ENCODE measurements around the gene PSORS1C1.
"Not testable (repeated sequence)": the region's sequence is repeated elsewhere in the genome, so short reads cannot be mapped to it uniquely, and the experiment has no call there.

Gene PSORS1C1

DNA sequence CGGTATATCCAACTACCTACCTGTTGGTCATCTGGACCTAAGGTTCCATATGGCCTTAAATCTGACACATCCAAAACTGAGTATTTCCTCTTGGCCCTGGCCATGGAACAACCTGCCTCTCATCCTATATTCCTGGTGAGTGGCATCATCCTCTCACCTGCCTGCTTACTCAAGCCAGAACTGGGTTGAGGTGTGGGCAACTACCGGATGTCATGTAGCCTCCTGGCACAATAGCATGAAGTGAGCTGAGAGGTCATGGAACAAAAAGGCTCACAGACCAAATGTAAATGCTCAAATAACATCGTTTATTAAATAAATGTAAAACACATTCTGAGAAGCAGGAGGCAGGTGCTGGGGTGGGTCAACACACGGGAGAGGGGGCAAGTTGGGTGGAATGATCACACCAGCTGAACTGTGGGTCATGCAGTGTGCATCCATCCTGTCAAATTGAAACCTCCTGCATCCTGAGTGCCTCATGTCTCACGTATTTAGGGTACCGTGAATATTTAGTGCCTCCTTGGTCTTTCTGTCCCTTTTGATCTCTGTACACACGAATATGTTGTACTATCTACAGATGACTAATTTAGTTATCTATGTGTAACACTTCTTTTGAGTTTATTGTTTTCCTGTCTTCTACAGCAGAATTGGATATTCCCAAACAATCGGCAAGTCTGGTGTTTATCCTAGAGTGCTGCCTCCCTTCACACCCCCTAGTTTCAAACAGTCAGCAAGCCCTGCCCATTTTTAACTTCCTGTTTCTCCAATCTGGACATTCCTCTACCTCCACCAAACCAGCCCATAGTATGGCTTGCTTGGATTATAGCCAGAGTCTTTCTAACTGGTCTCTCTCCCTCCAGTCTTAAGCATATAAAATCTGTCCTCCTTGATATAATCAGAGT lies 63.8 kb downstream of the PSORS1C1 start:
- peak; percentile 55 for DNase-seq (ENCODE audit: low spot score)

- peak; percentile 15 for DNase-seq (ENCODE audit: low spot score)
Measured at GRCh38 chr6:31179042-31179386, 64.4 kb downstream of the PSORS1C1 start.

DNA sequence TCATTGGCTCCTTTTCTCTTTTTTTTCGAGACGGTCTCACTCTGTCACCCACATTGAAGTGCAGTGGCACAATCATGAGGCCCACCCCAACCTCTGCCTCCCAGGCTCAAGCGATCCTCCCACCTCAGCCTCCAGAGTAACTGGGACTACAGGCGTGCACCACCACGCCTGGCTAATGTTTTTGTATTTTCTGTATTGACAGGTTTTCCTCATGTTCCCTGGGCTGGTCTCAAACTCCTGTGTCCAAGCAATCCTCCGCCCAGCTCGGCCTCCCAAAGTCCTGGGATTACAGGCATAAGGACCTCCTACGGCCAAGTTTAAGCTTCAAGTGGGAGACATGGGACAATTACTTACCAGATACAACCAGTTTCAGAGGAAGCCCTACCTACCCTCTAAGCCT lies 65.3 kb downstream of the PSORS1C1 start:
- DNase-seq (ENCODE audit: low spot score), result no peak

GRCh38 chr6:31180500-31180899 lies 65.9 kb downstream of the PSORS1C1 start:
- no peak for DNase-seq (ENCODE audit: low spot score)

- not testable (repeated sequence) for DNase-seq (ENCODE audit: low spot score)
Measured at GRCh38 chr6:31183287-31183686, 68.7 kb downstream of the PSORS1C1 start.

DNA sequence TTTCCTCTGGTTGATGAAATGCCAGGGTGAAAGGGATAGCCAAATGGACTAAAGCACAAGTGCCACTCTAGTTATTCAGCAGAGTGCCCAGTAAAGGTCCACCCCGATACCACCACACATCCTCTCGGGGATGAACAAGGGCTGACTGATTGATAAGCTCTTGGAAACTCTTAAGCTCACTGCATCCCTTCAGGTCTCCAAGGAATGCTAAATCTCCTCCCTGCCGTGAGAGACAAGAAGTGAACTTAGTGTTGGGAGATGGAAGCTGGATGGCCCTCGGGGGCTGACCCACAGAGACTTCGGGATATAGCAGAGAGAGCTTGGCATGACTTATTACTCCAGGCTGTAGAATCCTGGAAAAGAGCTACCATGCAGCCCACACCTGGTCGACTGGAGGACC lies 69.3 kb downstream of the PSORS1C1 start:
- DNase-seq (ENCODE audit: low spot score), result not testable (repeated sequence)

DNA sequence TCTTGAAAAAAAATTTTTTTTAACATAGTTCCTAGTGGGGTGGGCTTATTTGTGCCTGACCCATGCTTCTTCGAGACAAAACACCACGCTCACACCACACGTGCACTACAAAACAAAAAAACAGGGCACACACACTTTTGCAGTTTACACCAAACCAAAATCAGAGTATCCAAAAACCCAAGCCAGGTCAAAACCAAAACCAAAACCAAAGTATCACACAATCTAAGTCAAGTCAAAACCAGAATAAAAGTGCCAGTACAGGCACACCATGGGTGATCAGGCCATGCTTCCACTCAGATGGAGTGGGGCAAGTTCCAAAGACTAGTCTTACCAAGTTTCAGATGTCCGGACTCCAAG lies 71.1 kb downstream of the PSORS1C1 start:
- not testable (repeated sequence) for DNase-seq (ENCODE audit: low spot score)

DNA sequence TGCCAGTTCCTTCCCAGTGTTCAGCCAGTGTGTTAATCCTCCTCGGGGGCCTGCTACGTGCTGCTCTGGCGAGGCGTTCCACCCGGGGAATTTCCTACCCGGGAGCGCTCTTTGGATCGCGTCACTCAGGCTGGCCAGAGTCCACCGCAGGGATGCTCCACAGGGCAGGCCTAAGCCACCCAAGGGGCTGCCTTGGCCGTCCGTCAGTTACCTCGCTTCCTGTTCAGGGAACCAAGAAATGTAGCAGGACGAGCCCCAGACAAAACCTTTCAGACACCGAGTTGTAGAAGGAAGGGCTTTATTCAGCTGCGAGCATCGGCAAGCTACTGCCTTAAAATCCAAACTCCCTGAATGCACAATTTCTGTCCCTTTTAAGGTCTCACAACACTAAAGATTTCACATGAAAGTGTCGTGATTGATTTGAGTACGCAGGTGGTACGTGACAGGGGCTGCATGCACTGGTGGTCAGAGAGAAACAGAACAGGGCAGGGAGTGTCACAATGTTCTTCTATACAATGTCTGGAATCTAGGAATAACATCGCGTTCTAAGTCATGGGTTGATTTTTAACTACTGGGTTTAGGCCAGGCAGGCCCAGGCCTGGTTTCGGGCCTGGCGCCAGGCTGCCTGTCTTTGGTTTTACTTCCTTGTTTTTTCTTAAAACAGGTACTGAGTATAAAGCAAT lies 71.6 kb downstream of the PSORS1C1 start:
- peak; percentile 66 for DNase-seq (ENCODE audit: low spot score)

DNA sequence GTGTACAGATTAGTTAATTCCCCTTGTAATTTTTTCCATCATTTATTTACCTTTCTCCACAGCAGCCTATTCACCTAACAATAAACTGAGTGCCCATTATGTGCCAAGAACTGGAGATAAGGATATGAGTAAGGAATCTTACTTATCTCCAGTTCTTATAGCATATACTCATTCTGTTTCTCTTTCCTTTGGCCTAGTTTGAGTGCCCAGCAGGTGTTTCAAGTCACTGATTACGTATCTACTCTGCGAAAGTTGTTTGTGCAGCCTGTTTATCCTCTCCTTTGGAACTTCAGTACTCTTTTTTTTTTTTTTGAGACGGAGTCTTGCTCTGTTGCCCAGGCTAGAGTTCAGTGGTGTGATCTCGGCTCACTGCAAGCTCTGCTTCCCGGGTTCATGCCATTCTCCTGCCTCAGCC lies 73.2 kb downstream of the PSORS1C1 start:
- DNase-seq (ENCODE audit: low spot score), result peak; percentile 75

DNA sequence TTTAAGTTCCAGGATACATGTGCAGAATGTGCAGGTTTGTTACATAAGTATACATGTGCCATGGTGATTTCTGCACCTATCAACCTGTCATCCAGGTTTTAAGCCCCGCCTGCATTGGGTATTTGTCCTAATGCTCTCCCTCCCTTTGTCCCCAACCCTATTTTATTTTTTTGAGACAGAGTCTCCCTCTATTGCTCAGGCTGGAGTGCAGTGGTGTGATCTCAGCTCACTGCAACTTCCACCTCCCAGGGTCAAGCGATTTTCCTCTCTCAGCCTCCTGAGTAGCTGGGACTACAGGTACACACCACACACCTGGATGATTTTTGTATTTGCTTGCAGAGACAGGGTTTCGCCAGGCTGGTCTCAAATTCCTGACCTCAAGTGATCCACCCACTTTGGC lies 74.6 kb downstream of the PSORS1C1 start:
- not testable (repeated sequence) for DNase-seq (ENCODE audit: low spot score)

Measured in LoVo (cell line).